Mesodermal cell (in vitro differentiated cells): Measurements from ENCODE around the gene PTGES2.
"Not testable (repeated sequence)": the region's sequence is repeated elsewhere in the genome, so short reads cannot be mapped to it uniquely, and the experiment has no call there.

ENCODE experiments used
- H3K27ac ChIP-seq: 2 replicates; pipeline ENCODE4 v1.7.0; 2013; ENCODE audit warnings: mild to moderate bottlenecking, low read depth, low read length, moderate library complexity; ENCODE audit not compliant: severe bottlenecking
- H3K36me3 ChIP-seq: 2 replicates; pipeline ENCODE4 v1.7.1; 2013; ENCODE audit warnings: mild to moderate bottlenecking, low read length, moderate library complexity; ENCODE audit not compliant: control insufficient read depth, insufficient read depth
- H3K4me1 ChIP-seq: one replicate; pipeline ENCODE4 v1.7.1; 2013; ENCODE audit warnings: mild to moderate bottlenecking, low read length; ENCODE audit not compliant: insufficient read depth, control insufficient read depth, poor library complexity, severe bottlenecking
- H3K4me3 ChIP-seq: 2 replicates; pipeline ENCODE4 v1.7.0; 2013; ENCODE audit warnings: low read length, control low read depth, mild to moderate bottlenecking; ENCODE audit not compliant: insufficient read depth, poor library complexity, severe bottlenecking; ENCODE audit errors: extremely low read depth
- H3K9me3 ChIP-seq: 2 replicates; pipeline ENCODE4 v1.7.1; 2013; ENCODE audit warnings: mild to moderate bottlenecking, low read length, moderate library complexity; ENCODE audit not compliant: control insufficient read depth
- WGBS, 2 experiments: methylation state at CpG; one replicate each; pipeline ENCODE4 v1.1.5; 2013; ENCODE audit warnings: missing lambda C conversion rate in 2 of 2; ENCODE audit not compliant: insufficient coverage in 2 of 2; 5-methylcytosine and 5-hydroxymethylcytosine counted together

PTGES2 gene

DNA sequence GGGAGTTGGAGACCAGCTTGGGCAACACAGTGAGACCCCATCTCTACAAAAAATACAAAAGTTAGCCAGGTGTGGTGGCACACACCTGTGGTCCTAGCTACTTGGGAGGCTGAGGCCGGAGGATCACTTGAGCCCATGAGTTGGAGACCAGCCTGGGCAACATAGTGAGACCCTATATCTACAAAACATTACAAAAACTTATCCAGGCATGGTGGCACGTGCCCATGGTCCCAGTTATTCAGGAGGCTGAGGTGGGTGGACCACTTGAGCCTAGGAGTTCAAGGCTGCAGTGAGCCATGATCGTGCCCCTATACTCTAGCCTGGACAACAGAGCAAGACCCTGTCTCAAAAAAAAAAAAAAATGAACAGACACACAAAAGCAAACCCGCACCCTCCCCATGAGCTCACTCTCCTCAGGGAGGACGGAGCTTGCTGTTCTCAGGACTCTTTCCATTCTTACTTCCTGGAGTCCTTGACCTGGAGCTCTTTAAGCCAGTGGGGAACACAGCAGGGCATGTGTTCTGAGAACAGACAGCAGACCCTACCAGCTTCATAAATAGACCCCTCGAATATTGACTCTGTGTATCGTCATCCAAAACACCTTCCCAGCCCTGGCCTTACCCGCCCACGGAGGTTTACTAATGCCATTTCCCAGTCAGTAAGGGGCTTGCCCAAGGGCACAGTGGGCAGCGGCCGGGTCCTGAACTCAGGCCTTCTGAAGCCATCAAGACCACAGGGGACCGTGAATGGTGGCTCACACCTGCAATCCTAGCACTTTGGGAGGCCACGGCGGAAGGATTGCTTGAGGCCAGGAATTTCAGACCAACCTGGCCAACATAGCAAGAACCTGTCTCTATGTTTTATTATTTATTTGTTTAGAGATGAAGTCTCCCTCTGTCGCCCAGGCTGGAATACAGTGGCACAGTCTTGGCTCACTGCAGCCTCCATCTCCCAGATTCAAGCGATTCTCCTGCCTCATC is 11.1 kb downstream of the PTGES2 start:
- 97 to 99% methylated on average over 12 of the region's 16 CpGs for WGBS, 2 experiments

GRCh38 chr9:128115187-128116103 is 12.1 kb downstream of the PTGES2 start:
- no peak overlapping the region for H3K27ac ChIP-seq
- H3K9me3 ChIP-seq: no peaks in the 10 kb centered on the region
- H3K36me3 ChIP-seq: peaks cover 15% of the 10 kb centered on the region
- H3K4me1 ChIP-seq: peaks cover 3% of the 10 kb centered on the region
- no peak overlapping the region for H3K4me3 ChIP-seq
- WGBS, 2 experiments: 92% methylated on average over 22 of the region's 26 CpGs

More for the DNA sequence above, 11.1 kb downstream of the PTGES2 start:
- Histone ChIP-seq H3K4me1 (peaks cover 3% of the 10 kb centered on the region), H3K4me3 (no peak overlapping the region), H3K36me3 (peaks cover 19% of the 10 kb centered on the region), H3K9me3 (no peaks in the 10 kb centered on the region), H3K27ac (no peak overlapping the region)

GRCh38 chr9:128114326-128115186 is 13.0 kb downstream of the PTGES2 start:
- Histone ChIP-seq H3K36me3 (peaks cover 17% of the 10 kb centered on the region), H3K9me3 (no peaks in the 10 kb centered on the region), H3K4me1 (peaks cover 3% of the 10 kb centered on the region), H3K27ac (no peak overlapping the region), H3K4me3 (no peak overlapping the region)
- WGBS, 2 experiments: 92 to 93% methylated on average over 19 to 28 of the region's 29 CpGs

GRCh38 chr9:128113526-128114325 is 13.8 kb downstream of the PTGES2 start:
- Histone ChIP-seq H3K9me3 (no peaks in the 10 kb centered on the region), H3K4me1 (peaks cover 3% of the 10 kb centered on the region), H3K27ac (no peak overlapping the region), H3K36me3 (peaks cover 25% of the 10 kb centered on the region), H3K4me3 (no peak overlapping the region)
- 95 to 99% methylated on average over 10 to 12 of the region's 12 CpGs for WGBS, 2 experiments

- not testable (repeated sequence) for H3K9me3 ChIP-seq
- WGBS, 2 experiments: 89 to 91% methylated on average over 8 of the region's 12 CpGs
Measured at GRCh38 chr9:128111726-128112125, 15.8 kb downstream of the PTGES2 start.

GRCh38 chr9:128109050-128109709 is 18.3 kb downstream of the PTGES2 start:
- H3K36me3 ChIP-seq: peaks cover 58% of the 10 kb centered on the region
- no peak overlapping the region for H3K4me3 ChIP-seq
- no peak overlapping the region for H3K27ac ChIP-seq
- H3K9me3 ChIP-seq: no peaks in the 10 kb centered on the region
- peaks cover 2% of the 10 kb centered on the region for H3K4me1 ChIP-seq
- WGBS, 2 experiments: 83 to 92% methylated on average over 11 to 17 of the region's 20 CpGs

More at GRCh38 chr9:128111726-128112125, 15.8 kb downstream of the PTGES2 start:
- peaks cover 44% of the 10 kb centered on the region for H3K36me3 ChIP-seq
- H3K4me3 ChIP-seq, H3K27ac ChIP-seq, H3K4me1 ChIP-seq: not testable (repeated sequence)

DNA sequence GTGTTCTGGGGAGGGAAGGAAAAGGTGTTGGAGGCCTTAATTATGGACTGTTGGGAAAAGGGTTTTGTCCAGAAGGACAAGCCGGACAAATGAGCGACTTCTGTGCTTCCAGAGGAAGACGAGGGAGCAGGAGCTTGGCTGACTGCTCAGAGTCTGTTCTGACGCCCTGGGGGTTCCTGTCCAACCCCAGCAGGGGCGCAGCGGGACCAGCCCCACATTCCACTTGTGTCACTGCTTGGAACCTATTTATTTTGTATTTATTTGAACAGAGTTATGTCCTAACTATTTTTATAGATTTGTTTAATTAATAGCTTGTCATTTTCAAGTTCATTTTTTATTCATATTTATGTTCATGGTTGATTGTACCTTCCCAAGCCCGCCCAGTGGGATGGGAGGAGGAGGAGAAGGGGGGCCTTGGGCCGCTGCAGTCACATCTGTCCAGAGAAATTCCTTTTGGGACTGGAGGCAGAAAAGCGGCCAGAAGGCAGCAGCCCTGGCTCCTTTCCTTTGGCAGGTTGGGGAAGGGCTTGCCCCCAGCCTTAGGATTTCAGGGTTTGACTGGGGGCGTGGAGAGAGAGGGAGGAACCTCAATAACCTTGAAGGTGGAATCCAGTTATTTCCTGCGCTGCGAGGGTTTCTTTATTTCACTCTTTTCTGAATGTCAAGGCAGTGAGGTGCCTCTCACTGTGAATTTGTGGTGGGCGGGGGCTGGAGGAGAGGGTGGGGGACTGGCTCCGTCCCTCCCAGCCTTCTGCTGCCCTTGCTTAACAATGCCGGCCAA is 19.1 kb downstream of the PTGES2 start:
- H3K36me3 ChIP-seq: peaks cover 58% of the 10 kb centered on the region
- no peak overlapping the region for H3K27ac ChIP-seq
- 93 to 96% methylated on average over 9 to 11 of the region's 15 CpGs for WGBS, 2 experiments

GRCh38 chr9:128107468-128108268 is 19.9 kb downstream of the PTGES2 start:
- Histone ChIP-seq H3K36me3 (peaks cover 64% of the 10 kb centered on the region), H3K9me3 (no peaks in the 10 kb centered on the region), H3K27ac (no peak overlapping the region), H3K4me3 (no peak overlapping the region), H3K4me1 (peaks cover 4% of the 10 kb centered on the region)
- 89 to 94% methylated on average over 16 of the region's 18 CpGs for WGBS, 2 experiments

More for the DNA sequence above, 19.1 kb downstream of the PTGES2 start:
- Histone ChIP-seq H3K4me3 (no peak overlapping the region), H3K9me3 (no peaks in the 10 kb centered on the region), H3K4me1 (peaks cover 4% of the 10 kb centered on the region)
